Measurements from ENCODE around the gene DLK2.
A peak's percentile ranks its signal among the peaks of the same experiment; 100 is the strongest.
"Not testable (repeated sequence)": the region's sequence is repeated elsewhere in the genome, so short reads cannot be mapped to it uniquely, and the experiment has no call there.

Gene DLK2

GRCh38 chr6:43455531-43456428, at the start of gene DLK2:
DLK2 (minus strand) TSS chr6:43455548; CDS start chr6:43454825, 723 bp downstream.
- no peak for TF ChIP-seq CTCF (IDR thresholded peaks at IDR 0.05)
- Histone ChIP-seq H3K4me3 (peak within 1 kb of the TSS; percentile 72), H3K27ac (no peak within 1 kb of the TSS)
- no peak for DNase-seq (ENCODE audit: low spot score)

GRCh38 chr6:43503443-43503842, 48.1 kb upstream of the DLK2 start:
- no peak overlapping the region for H3K4me3 ChIP-seq
- DNase-seq (ENCODE audit: low spot score), result no peak
- H3K27ac ChIP-seq, result no peak overlapping the region
- no peak for TF ChIP-seq CTCF (IDR thresholded peaks at IDR 0.05)

GRCh38 chr6:43502666-43503065, 47.3 kb upstream of the DLK2 start:
- TF ChIP-seq CTCF (IDR thresholded peaks at IDR 0.05), result no peak
- no peak overlapping the region for H3K27ac ChIP-seq
- no peak for DNase-seq (ENCODE audit: low spot score)
- H3K4me3 ChIP-seq, result no peak overlapping the region

- no peak overlapping the region for H3K4me3 ChIP-seq
- H3K27ac ChIP-seq, result no peak overlapping the region
- DNase-seq (ENCODE audit: low spot score), result no peak
- no peak for TF ChIP-seq CTCF (IDR thresholded peaks at IDR 0.05)
Measured at GRCh38 chr6:43500921-43501320, 45.6 kb upstream of the DLK2 start.

GRCh38 chr6:43499028-43499815, 43.9 kb upstream of the DLK2 start:
- no peak for DNase-seq (ENCODE audit: low spot score)
- TF ChIP-seq CTCF (IDR thresholded peaks at IDR 0.05), result no peak
- Histone ChIP-seq H3K4me3 (no peak overlapping the region), H3K27ac (peak overlapping the region in 1 of 2 donors; percentile 14)

- DNase-seq (ENCODE audit: low spot score); H3K27ac ChIP-seq; H3K4me3 ChIP-seq: not testable (repeated sequence)
Measured at GRCh38 chr6:43498291-43498690, 42.9 kb upstream of the DLK2 start.

- no peak for DNase-seq (ENCODE audit: low spot score)
- Histone ChIP-seq H3K27ac (no peak overlapping the region), H3K4me3 (no peak overlapping the region)
- TF ChIP-seq CTCF (IDR thresholded peaks at IDR 0.05), result no peak
Measured at GRCh38 chr6:43497689-43498088, 42.3 kb upstream of the DLK2 start.
